Stimulated activated naive CD4-positive, alpha-beta T cell (primary cell): ENCODE measurements around the gene DNASE1.

Experiments used
- DNase-seq, 6 experiments: peaks; one replicate each; lab custom pipeline; 2025; lab: John Stamatoyannopoulos, UW

The DNASE1 gene

GRCh38 chr16:3662601-3663000 lies 8.1 kb downstream of the DNASE1 start:
- no peak for DNase-seq

GRCh38 chr16:3664187-3664896 lies 9.9 kb downstream of the DNASE1 start:
- no peak for DNase-seq

GRCh38 chr16:3665508-3665907 lies 11.0 kb downstream of the DNASE1 start:
- peak in 4 of 6 experiments; percentile 19 to 49 (median 36) for DNase-seq

GRCh38 chr16:3668626-3669025 lies 14.1 kb downstream of the DNASE1 start:
- DNase-seq: no peak

- DNase-seq: no peak
Observed at GRCh38 chr16:3669082-3669481, 14.6 kb downstream of the DNASE1 start.

- no peak for DNase-seq
Observed at GRCh38 chr16:3670711-3671110, 16.2 kb downstream of the DNASE1 start.

- DNase-seq: no peak
Observed at GRCh38 chr16:3671424-3671823, 16.9 kb downstream of the DNASE1 start.

GRCh38 chr16:3672571-3673041 lies 18.1 kb downstream of the DNASE1 start:
- no peak for DNase-seq

- DNase-seq: no peak
Observed at GRCh38 chr16:3673201-3673600, 18.7 kb downstream of the DNASE1 start.

GRCh38 chr16:3673676-3674377 lies 19.3 kb downstream of the DNASE1 start:
- no peak for DNase-seq

- no peak for DNase-seq
Observed at GRCh38 chr16:3674513-3675295, 20.2 kb downstream of the DNASE1 start.

GRCh38 chr16:3675601-3676130 lies 21.2 kb downstream of the DNASE1 start:
- no peak for DNase-seq

GRCh38 chr16:3677994-3678393 lies 23.5 kb downstream of the DNASE1 start:
- no peak for DNase-seq

- no peak for DNase-seq
Observed at GRCh38 chr16:3681206-3681605, 26.7 kb downstream of the DNASE1 start.

GRCh38 chr16:3687021-3687420 lies 32.5 kb downstream of the DNASE1 start:
- DNase-seq: no peak

GRCh38 chr16:3687792-3688191 lies 33.3 kb downstream of the DNASE1 start:
- no peak for DNase-seq

- no peak for DNase-seq
Observed at GRCh38 chr16:3689731-3690130, 35.2 kb downstream of the DNASE1 start.

- DNase-seq: peak; percentile 50 to 77 (median 68)
Observed at GRCh38 chr16:3690470-3690928, 36.0 kb downstream of the DNASE1 start.

- DNase-seq: no peak
Observed at GRCh38 chr16:3690980-3691720, 36.7 kb downstream of the DNASE1 start.

- no peak for DNase-seq
Observed at GRCh38 chr16:3691761-3692160, 37.3 kb downstream of the DNASE1 start.

- DNase-seq: no peak
Observed at GRCh38 chr16:3694051-3694450, 39.6 kb downstream of the DNASE1 start.
